Measurements from ENCODE around the gene PASK. TPM values are rescaled to one million over a fixed set of nuclear protein-coding genes. Genes with fewer than 3 reads are reported as not detected.
"Not testable (repeated sequence)": the region's sequence is repeated elsewhere in the genome, so short reads cannot be mapped to it uniquely, and the experiment has no call there.

Gene PASK
- total RNA-seq, result 10 to 100 TPM in 5 of 8 experiments, 1 to 10 TPM in 3; 1.8 to 21.1 (median 11.0) TPM

DNA sequence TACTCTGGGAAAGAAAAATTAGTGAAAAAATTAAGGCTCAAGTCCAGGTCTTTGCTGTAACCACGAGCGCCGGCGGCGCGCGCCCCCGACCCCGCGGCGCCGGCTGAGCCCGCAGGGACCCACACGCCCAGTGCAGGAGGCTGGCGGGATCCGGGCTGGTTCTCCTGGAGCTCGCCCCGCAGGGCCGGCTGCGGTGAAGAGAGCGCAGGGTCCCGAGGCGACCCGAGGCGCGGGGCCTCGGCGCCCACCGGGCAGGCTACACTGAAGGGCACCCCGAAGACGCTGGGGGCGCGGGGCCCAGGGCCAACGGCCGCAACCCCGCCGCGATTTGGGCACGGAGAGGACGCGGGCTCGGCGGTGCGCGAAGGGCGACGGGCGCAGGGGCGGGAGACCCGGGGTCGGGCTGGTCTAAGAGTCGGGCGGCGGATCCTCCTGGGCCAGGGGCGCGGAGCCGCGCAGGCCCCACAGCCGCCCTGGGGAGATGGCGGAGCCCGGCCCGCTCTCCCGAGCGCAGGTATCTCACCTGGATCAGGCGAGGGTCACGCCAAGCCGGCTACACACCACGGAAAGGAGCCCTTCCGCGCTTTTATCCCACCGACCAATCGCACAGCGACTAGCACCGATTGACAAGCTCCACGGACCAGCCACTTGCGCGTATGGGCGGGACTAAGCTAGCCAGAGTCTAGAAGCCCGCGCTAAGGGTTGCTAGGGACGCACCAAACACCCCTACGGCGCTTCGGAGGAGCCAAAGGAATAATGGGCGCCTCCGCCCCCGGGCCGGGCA is at the start of gene PASK:
Gene PASK, minus strand, starts transcription at position 582 of the 784 bp plus-strand sequence. CDS start 6,440 bp downstream, outside the sequence.
- WGBS, 10 experiments, result 0% methylated on average over 1 to 11 of the region's 88 CpGs; no CpG with 5 or more reads in 6 of the 10 experiments
- no peak within 1 kb of the TSS for H3K27ac ChIP-seq
- peak within 1 kb of the TSS; percentile 76 to 90 (median 82) for H3K4me3 ChIP-seq
- ATAC-seq (replicated peaks in 6 of 8), result peak; percentile 74 to 86 (median 82)
- in situ Hi-C loops (cut with MboI; ENCODE audit: low pct_unique_long_range_greater_than_20kb in 2 of 9, low sequenced_read_pairs in 9 of 9, unreplicated experiment in 9 of 9), result no loop called here
- peaks cover 9 to 10% of the 10 kb centered on the region in 2 donors for H3K4me1 ChIP-seq (replicated peaks in 1 of 2)

DNA sequence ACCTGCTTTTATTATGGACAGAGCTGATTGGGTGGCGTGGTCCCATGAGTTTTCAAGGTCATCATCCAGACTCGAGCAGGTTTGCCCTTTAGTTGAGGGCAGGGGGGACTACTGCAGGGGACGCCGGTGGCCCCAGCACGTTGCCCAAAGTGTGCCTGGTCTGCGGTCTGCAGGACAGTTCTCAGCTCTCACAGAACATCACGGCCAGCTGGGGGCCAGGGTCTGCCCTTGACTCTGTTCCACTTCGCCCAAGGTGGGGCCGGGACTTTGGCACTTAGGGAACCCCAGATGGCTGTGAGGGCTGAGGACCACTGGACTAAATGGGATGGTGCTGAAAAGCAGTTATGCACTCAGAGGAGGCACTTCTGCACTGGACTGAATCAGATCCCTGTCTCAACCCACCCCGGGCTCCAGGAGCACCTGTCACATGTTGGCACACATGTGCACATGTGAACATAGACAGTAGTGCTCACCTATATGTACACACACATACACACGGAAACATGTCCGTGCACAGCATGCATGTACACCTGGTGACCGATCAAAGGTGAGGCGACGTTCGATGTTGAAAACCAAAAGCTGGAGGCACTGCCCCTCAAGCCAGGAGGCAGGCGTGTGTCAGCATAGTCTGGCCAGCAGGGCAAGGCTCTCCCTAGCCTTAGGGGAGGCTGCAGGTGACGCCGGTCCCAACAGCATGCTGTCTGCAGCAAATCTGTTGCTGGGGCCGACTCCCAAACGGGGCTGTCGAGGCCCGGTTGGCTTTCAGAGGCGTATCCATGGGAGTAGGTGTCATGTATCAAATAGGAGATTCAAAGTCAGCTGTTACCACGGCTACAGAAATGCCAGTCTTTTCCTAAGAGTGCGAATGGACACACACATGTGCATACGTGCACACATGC is 49.4 kb upstream of the PASK start:
- 40 to 90% (median 77%) methylated on average over 2 to 11 of the region's 27 CpGs; no CpG with 5 or more reads in 2 of the 10 experiments for WGBS, 10 experiments
- Histone ChIP-seq H3K27ac (no peak overlapping the region), H3K4me1 (replicated peaks in 1 of 2) (peaks cover 0 to 10% of the 10 kb centered on the region in 2 donors), H3K4me3 (no peak overlapping the region)
- in situ Hi-C loops (cut with MboI; ENCODE audit: low pct_unique_long_range_greater_than_20kb in 2 of 9, low sequenced_read_pairs in 9 of 9, unreplicated experiment in 9 of 9), result no loop called here
- peak in 5 of 8 experiments; percentile 12 to 56 (median 23) for ATAC-seq (replicated peaks in 6 of 8)

DNA sequence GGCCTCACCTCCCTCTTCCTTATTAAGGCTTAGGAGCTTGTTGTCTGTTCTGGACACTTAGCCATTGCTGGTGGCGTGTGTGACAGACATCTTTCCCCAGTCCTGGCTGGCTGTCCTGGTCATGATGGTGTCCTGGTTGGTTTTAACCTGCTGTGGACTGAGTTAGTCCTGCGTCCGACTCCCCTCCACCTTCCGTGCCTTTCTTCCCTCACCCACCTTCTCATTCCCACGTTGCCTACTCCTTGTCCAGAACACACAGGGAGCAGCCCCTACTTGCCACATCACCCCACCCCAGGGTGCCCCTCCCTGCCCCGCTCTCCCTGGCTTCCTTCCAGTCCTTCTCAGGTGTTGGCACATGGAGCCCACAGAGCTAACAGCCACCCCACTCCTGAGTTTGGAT is 48.7 kb upstream of the PASK start:
- H3K4me1 ChIP-seq (replicated peaks in 1 of 2), result peaks cover 0 to 10% of the 10 kb centered on the region in 2 donors
- ATAC-seq (replicated peaks in 6 of 8), result no peak
- H3K27ac ChIP-seq, result no peak overlapping the region
- 67% methylated on average over 1 of the region's 6 CpGs; no CpG with 5 or more reads in 9 of the 10 experiments for WGBS, 10 experiments
- in situ Hi-C loops (cut with MboI; ENCODE audit: low pct_unique_long_range_greater_than_20kb in 2 of 9, low sequenced_read_pairs in 9 of 9, unreplicated experiment in 9 of 9), result no loop called here
- H3K4me3 ChIP-seq, result no peak overlapping the region

DNA sequence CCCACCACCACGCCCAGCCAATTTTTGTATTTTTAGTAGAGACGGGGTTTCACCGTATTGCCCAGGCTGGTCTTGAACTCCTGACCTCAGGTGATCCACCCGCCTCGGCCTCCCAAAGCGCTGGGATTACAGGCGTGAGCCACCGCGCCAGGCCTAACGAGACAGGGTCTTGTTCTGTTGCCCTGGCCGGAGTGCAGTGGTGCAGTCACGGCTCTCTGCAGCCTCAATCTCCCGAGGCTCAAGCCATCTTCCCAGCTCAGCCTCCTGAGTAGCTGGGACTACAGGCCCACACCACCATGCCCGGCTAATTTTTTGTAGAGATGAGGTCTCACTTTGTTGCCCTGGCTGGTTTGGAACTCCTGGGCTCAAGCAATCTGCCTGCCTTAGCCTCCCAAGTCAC is 48.0 kb upstream of the PASK start:
- ATAC-seq (replicated peaks in 6 of 8); H3K4me3 ChIP-seq; in situ Hi-C loops (cut with MboI; ENCODE audit: low pct_unique_long_range_greater_than_20kb in 2 of 9, low sequenced_read_pairs in 9 of 9, unreplicated experiment in 9 of 9); H3K27ac ChIP-seq; H3K4me1 ChIP-seq (replicated peaks in 1 of 2): not testable (repeated sequence)
- 40 to 94% (median 81%) methylated on average over 1 to 9 of the region's 14 CpGs; no CpG with 5 or more reads in 7 of the 10 experiments for whole genome bisulfite sequencing, 10 experiments

DNA sequence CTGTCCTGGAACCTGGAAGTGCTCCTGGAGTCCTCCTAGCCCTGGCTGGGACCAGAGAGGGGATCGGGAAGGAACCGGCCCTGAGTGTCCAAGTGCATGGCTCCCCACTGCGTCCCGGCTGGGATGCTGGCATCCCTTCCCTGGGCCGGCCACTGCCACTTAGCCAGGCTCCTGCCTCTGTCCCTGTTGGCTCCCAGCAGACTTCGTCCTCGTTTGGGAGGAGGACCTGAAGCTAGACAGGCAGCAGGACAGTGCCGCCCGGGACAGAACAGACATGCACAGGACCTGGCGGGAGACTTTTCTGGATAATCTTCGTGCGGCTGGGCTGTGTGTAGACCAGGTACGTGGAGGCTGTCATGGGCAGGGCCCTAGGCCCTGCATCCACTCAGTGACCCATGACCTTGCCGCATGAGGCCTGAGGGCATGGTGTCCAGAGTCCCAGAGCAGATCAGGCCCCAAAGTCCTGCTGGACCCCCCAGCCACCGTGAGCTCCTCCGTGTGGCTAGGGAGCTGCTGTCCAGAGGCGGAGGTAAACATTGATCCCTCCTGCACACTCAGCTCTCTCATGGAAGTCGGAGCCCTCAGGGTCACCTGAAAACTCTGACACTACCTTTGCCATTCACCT is 46.3 kb upstream of the PASK start:
- no peak for ATAC-seq (replicated peaks in 6 of 8)
- Histone ChIP-seq H3K27ac (no peak overlapping the region), H3K4me1 (replicated peaks in 1 of 2) (peaks cover 0 to 10% of the 10 kb centered on the region in 2 donors), H3K4me3 (no peak overlapping the region)
- in situ Hi-C loops (cut with MboI; ENCODE audit: low pct_unique_long_range_greater_than_20kb in 2 of 9, low sequenced_read_pairs in 9 of 9, unreplicated experiment in 9 of 9), result no loop called here
- 61 to 100% (median 87%) methylated on average over 1 to 7 of the region's 18 CpGs; no CpG with 5 or more reads in 3 of the 10 experiments for WGBS, 10 experiments

DNA sequence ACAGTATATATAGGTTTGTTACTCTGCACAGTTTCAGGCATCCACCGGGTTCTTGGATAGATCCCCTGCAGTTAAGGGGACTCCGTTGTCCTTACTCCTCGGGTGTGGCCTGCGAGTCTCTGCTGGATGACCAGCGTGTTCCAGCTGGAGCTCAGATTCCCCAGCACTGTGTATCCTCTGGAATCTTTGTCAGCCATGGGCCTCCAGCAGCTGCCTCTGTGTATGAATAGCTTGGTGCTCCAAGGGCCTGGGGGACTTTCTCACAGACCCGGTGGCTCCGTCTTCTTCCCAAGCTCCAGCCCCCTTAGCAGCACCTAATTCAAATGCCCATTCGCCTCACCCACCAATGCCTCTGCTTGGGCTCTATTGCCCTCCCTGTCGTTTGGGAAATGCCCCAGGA is 45.5 kb upstream of the PASK start:
- no peak overlapping the region for H3K27ac ChIP-seq
- H3K4me1 ChIP-seq (replicated peaks in 1 of 2), result peaks cover 0 to 10% of the 10 kb centered on the region in 2 donors
- H3K4me3 ChIP-seq, result no peak overlapping the region
- in situ Hi-C loops (cut with MboI; ENCODE audit: low pct_unique_long_range_greater_than_20kb in 2 of 9, low sequenced_read_pairs in 9 of 9, unreplicated experiment in 9 of 9), result no loop called here
- WGBS, 10 experiments, result 76 to 100% (median 80%) methylated on average over 1 to 3 of the region's 9 CpGs; no CpG with 5 or more reads in 4 of the 10 experiments
- no peak for ATAC-seq (replicated peaks in 6 of 8)

DNA sequence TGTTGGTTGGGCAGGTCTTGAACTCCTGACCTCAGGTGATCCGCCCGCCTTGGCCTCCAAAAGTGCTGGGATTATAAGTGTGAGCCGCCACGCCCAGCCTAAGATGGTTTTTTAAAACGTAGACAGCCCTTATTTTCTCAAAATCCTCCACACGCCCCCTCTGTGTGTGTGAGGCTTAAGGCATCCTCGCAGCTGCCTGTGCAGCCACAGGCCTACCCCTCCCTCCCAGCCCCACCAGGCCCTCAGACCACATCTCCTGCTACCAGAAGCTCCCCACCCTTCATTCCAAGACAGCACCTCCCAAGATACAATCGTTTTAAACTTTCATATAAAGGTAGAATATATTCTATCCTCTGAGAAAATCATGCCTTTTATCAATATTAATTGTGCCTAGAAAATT is 44.0 kb upstream of the PASK start:
- Histone ChIP-seq H3K4me1 (replicated peaks in 1 of 2) (peaks cover 0 to 10% of the 10 kb centered on the region in 2 donors), H3K4me3 (no peak overlapping the region), H3K27ac (no peak overlapping the region)
- 60 to 89% (median 80%) methylated on average over 1 to 6 of the region's 8 CpGs; no CpG with 5 or more reads in 5 of the 10 experiments for WGBS, 10 experiments
- in situ Hi-C loops (cut with MboI; ENCODE audit: low pct_unique_long_range_greater_than_20kb in 2 of 9, low sequenced_read_pairs in 9 of 9, unreplicated experiment in 9 of 9), result no loop called here
- no peak for ATAC-seq (replicated peaks in 6 of 8)

DNA sequence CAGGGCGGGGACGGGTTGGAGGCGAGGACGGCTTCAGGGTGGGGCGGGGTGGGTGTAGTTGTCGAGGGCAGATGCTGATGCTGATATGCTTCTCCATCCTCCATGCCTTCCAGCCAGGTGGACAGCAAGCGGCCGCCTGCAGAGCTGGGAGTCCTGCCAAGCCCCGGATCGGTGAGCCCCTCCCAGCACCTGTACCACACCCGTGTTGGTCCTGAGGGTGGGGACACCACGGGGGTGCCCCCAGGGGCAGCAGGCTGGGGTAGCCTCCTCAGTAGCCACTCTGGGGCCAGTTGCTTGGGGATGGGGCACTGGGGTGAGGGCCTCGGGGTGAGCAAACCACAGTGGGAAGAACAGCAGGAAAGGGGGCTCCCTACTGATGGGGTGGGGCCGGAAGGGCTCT is 41.8 kb upstream of the PASK start:
- H3K4me1 ChIP-seq (replicated peaks in 1 of 2), result peaks cover 0 to 3% of the 10 kb centered on the region in 2 donors
- no CpG with 5 or more reads among the region's 14 CpGs for WGBS, 10 experiments

DNA sequence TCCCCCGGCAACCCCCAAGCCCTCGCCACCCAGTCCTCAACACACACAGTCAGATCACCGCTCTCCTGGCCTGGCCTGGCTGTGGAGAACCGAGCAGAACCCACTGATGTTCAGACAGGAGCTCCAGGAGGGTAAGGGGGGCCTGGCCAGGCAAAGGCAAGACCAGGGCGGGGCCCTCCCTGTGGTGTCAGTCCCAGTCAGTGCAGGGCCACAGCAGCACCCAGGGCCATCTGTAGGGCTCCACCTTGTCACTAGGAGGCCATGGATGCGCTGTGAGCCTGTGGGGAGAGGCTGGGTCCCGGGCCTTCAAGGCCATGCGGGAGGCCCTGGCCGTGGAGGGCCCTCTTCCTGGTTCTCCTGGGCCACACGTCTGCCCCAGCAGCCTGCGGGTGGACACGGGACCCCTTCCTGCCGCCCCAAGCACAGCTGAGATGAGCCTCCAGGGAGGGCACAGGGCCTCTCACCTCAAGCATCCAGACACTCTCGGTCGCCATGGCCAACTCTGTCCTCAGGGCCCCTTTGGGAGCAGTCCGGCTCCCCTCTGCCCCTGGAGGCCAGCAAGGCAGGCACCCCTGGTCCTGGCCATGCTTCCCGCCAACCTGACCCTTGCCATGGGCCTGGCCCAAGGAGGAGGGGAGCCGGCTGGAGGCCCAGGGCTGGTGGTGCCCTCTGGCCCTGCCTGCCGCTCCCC is 41.2 kb upstream of the PASK start:
- ATAC-seq (replicated peaks in 6 of 8), result peak in 3 of 8 experiments; percentile 15 to 18 (median 15)
- WGBS, 10 experiments, result 80 to 87% methylated on average over 1 to 3 of the region's 19 CpGs; no CpG with 5 or more reads in 8 of the 10 experiments
- peaks cover 0 to 3% of the 10 kb centered on the region in 2 donors for H3K4me1 ChIP-seq (replicated peaks in 1 of 2)
- in situ Hi-C loops (cut with MboI; ENCODE audit: low pct_unique_long_range_greater_than_20kb in 2 of 9, low sequenced_read_pairs in 9 of 9, unreplicated experiment in 9 of 9), result no loop called here
- H3K4me3 ChIP-seq, result no peak overlapping the region
- no peak overlapping the region for H3K27ac ChIP-seq

More for the DNA sequence above, 41.8 kb upstream of the PASK start:
- no peak overlapping the region for H3K27ac ChIP-seq
- in situ Hi-C loops (cut with MboI; ENCODE audit: low pct_unique_long_range_greater_than_20kb in 2 of 9, low sequenced_read_pairs in 9 of 9, unreplicated experiment in 9 of 9), result no loop called here
- H3K4me3 ChIP-seq, result no peak overlapping the region
- peak in 1 of 8 experiments; percentile 34 for ATAC-seq (replicated peaks in 6 of 8)

DNA sequence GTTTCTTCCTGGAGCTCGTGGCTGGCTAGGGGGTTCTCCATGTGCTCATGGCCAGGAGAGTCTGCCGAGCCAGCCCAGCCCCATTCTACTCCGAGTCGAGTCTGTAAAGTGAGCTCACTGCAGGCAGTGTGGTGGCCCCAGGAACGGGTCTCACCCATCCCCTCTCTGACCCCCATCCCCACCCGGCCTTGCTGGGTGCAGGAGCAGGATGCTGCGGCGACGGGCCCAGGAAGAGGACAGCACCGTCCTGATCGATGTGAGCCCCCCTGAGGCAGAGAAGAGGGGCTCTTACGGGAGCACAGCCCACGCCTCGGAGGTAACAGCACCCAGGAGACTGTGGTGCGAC is 40.6 kb upstream of the PASK start:
- no CpG with 5 or more reads among the region's 15 CpGs for WGBS, 10 experiments
- Histone ChIP-seq H3K27ac (no peak overlapping the region), H3K4me3 (no peak overlapping the region), H3K4me1 (replicated peaks in 1 of 2) (peaks cover 0 to 3% of the 10 kb centered on the region in 2 donors)
- no peak for ATAC-seq (replicated peaks in 6 of 8)
- in situ Hi-C loops (cut with MboI; ENCODE audit: low pct_unique_long_range_greater_than_20kb in 2 of 9, low sequenced_read_pairs in 9 of 9, unreplicated experiment in 9 of 9), result no loop called here

DNA sequence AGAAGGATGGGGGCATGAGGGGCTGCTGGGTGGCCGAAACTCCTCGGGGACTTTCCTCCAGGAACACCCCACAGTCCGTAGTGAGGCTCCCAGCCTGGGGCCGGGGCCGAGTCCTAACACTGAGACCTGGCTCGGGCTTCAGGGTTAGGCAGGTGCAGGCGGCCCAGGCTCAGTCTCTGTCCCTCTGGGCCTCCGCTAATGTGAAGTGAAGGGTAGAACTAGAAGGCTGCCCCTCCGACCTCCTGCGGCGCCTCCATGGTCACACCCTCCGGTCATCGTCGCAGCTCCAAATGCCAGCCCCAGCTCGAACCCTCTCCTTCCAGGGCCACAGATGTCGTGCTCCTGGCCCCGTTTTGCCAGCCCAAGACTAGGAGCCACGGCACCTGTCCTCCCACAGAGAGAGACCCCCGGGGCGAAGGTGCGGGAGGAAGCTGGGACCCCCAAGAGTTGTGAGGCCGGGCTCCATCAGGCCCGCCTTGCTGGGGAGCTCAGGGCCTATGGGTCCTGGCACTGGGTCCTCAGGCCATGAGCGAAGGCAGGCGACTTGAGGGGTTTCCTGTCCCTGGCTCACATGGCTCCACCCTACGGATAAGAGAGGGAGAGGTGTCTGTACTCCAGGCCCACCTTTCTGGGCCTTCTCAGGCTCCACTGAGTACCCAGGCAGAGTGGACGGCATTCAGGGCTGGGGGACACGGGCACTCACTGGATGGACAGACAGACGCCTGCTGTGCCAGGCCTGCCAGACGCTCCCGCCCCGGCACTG is 40.0 kb upstream of the PASK start:
- no peak overlapping the region for H3K4me3 ChIP-seq
- H3K4me1 ChIP-seq (replicated peaks in 1 of 2), result peaks cover 0 to 3% of the 10 kb centered on the region in 2 donors
- ATAC-seq (replicated peaks in 6 of 8), result peak in 2 of 8 experiments; percentile 3 to 15
- in situ Hi-C loops (cut with MboI; ENCODE audit: low pct_unique_long_range_greater_than_20kb in 2 of 9, low sequenced_read_pairs in 9 of 9, unreplicated experiment in 9 of 9), result no loop called here
- no peak overlapping the region for H3K27ac ChIP-seq
- WGBS, 10 experiments, result 86 to 100% (median 100%) methylated on average over 1 to 5 of the region's 32 CpGs; no CpG with 5 or more reads in 7 of the 10 experiments

Measured in motor neuron (in vitro differentiated cells).